Gastroesophageal sphincter (tissue), 4 donors: ENCODE results near the gene SIPA1L3. TPM values are rescaled to one million over a fixed set of nuclear protein-coding genes. Genes with fewer than 3 reads are reported as not detected.

Experiments
- ATAC-seq: fragments of 150-250 bp; one replicate; pipeline ENCODE4 v1.9.1; 2016; ENCODE audit warnings: mild to moderate bottlenecking, moderate library complexity
- H3K27ac ChIP-seq, 4 donors: fragments of 200-600 bp; sonication (generic) in 3 of 4; 1 replicate in 3 of 4; 2 replicates in 1 of 4; pipeline ENCODE4 v1.5.1; 2016 to 2019
- H3K27me3 ChIP-seq: fragments of 200-600 bp; sonication (generic); one replicate; pipeline ENCODE4 v1.5.1; 2019
- H3K36me3 ChIP-seq, 2 donors: fragments of 200-600 bp; sonication (generic); one replicate each; pipeline ENCODE4 v1.5.1; 2019; ENCODE audit warnings: control low read depth in 1 of 2
- H3K4me1 ChIP-seq, 3 donors: fragments of 200-600 bp; sonication (generic); 1 replicate in 2 of 3; 2 replicates in 1 of 3; pipeline ENCODE4 v1.5.1; 2016 to 2019; ENCODE audit warnings: control low read depth in 2 of 3
- H3K4me3 ChIP-seq, 2 donors: fragments of 200-600 bp; sonication (generic); one replicate each; pipeline ENCODE4 v1.5.1; 2019; ENCODE audit warnings: mild to moderate bottlenecking in 1 of 2, moderate library complexity in 1 of 2
- H3K9me3 ChIP-seq, 3 donors: fragments of 200-600 bp; sonication (generic); one replicate each; pipeline ENCODE4 v1.5.1; 2017 to 2019; ENCODE audit warnings: control low read depth in 2 of 3
- EP300 ChIP-seq: sonication (generic); formaldehyde crosslinking; IDR thresholded peaks from one replicate; pipeline ENCODE4 v1.6.1; 2017; ENCODE audit warnings: antibody characterized with exemption, mild to moderate bottlenecking
- POLR2A ChIP-seq, 2 donors: fragments of 450-650 bp; IDR thresholded peaks; one replicate each; pipeline ENCODE4 v1.6.1; 2017; ENCODE audit warnings: antibody characterized with exemption in 2 of 2, mild to moderate bottlenecking in 2 of 2, moderate library complexity in 1 of 2
- POLR2AphosphoS5 ChIP-seq: sonication (generic); formaldehyde crosslinking; IDR thresholded peaks from one replicate; pipeline ENCODE4 v1.6.1; 2017; ENCODE audit warnings: antibody characterized with exemption
- WGBS, 2 donors: methylation state at CpG; one replicate each; pipeline ENCODE4 v1.1.5; 2018; ENCODE audit warnings: low coverage in 1 of 2; 5-methylcytosine and 5-hydroxymethylcytosine counted together
- total RNA-seq, 4 donors: library from RNA; depleted of rRNA; stranded (reverse); fragments of >200 nt; gene quantifications; one replicate each; pipeline ENCODE4 v1.1.0, GENCODE V29; 2016
- TF ChIP-seq, protein P1 (sequence below), 4 experiments: fragments of 200-600 bp in 2 of 4; fragments of 450-650 bp in 2 of 4; sonication (generic) in 1 of 4; IDR thresholded peaks; one replicate each; pipeline ENCODE4 v1.5.1; 2017 to 2019; ENCODE audit warnings: antibody characterized with exemption in 4 of 4, mild to moderate bottlenecking in 2 of 4, moderate library complexity in 2 of 4

Gene SIPA1L3
- total RNA-seq, 4 donors from 2014 or later: 5.9 to 20.2 (median 11.8) TPM

DNA sequence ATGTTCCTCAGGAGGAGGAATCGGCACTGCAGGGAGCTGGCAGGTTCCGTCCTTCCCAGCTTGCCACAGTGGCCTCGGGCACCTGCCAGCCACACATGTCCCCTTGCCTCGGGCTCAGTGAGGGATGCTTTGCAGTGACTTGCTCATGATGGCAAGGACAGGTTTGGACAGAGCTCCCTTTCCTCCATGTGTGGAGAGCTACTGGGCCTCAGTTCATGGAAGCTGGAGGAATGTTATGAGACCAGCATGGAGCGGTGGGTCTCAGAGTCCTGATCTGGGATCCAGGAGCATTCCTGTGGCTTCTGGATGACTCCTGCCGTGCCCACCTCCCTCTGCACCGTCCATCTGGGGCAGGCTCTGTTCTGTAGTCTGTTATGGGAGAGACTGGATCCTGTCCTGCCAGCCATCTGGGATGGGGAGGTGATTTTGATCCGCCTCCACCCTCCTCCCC is 59.2 kb downstream of the SIPA1L3 start:
- peaks cover 0 to 15% (median 0%) of the 10 kb centered on the region in 3 donors for H3K9me3 ChIP-seq
- no peaks in the 10 kb centered on the region for H3K4me1 ChIP-seq
- 90% methylated on average over 3 of the region's 8 CpGs; no CpG with 5 or more reads in 1 of the 2 donors for WGBS, 2 donors
- no peak for ATAC-seq
- H3K4me3 ChIP-seq: no peak overlapping the region
- TF ChIP-seq EP300 (no peak), POLR2A (IDR thresholded peaks at IDR 0.05) (no peak), POLR2AphosphoS5 (no peak)
- no peaks in the 10 kb centered on the region for H3K27me3 ChIP-seq
- H3K27ac ChIP-seq: no peak overlapping the region
- H3K36me3 ChIP-seq: peaks cover 0 to 6% of the 10 kb centered on the region in 2 donors

DNA sequence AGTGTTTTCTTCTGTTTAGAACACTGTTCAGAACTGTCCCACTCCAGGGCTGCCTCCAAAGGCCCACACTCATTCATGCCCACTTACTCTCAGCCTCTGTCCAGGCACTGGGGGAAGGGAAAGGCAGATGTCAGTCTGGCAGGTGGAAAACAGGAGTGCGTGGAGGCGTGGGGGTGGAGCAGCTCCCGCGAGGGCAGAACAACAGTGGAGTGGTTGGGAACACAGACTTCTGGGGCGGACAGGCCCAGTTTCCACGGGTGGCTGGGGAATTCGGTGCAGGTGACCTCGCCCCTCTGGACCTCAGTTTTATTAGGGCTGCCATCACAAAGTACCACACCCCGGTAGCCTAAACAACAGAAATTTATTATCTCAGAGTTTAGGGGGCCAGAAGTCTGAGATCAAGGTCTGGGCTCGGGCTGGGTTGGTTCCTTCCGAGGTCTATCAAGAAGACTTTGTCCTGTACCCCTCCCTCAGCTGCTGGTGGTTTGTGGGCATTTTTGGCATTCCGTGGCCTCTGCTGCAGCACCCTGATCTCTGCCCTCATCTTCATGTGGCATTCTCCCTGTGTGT is 59.7 kb downstream of the SIPA1L3 start:
- Histone ChIP-seq H3K4me3 (no peak overlapping the region), H3K4me1 (no peaks in the 10 kb centered on the region), H3K27me3 (no peaks in the 10 kb centered on the region), H3K9me3 (peaks cover 0 to 20% (median 0%) of the 10 kb centered on the region in 3 donors), H3K27ac (no peak overlapping the region), H3K36me3 (peaks cover 0 to 6% of the 10 kb centered on the region in 2 donors)
- no peak for ATAC-seq
- TF ChIP-seq POLR2AphosphoS5: no peak
- TF ChIP-seq, protein P1, sequence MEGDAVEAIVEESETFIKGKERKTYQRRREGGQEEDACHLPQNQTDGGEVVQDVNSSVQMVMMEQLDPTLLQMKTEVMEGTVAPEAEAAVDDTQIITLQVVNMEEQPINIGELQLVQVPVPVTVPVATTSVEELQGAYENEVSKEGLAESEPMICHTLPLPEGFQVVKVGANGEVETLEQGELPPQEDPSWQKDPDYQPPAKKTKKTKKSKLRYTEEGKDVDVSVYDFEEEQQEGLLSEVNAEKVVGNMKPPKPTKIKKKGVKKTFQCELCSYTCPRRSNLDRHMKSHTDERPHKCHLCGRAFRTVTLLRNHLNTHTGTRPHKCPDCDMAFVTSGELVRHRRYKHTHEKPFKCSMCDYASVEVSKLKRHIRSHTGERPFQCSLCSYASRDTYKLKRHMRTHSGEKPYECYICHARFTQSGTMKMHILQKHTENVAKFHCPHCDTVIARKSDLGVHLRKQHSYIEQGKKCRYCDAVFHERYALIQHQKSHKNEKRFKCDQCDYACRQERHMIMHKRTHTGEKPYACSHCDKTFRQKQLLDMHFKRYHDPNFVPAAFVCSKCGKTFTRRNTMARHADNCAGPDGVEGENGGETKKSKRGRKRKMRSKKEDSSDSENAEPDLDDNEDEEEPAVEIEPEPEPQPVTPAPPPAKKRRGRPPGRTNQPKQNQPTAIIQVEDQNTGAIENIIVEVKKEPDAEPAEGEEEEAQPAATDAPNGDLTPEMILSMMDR (IDR thresholded peaks at IDR 0.05): no peak
- no peak for TF ChIP-seq POLR2A (IDR thresholded peaks at IDR 0.05)
- no peak for TF ChIP-seq EP300
- 57 to 75% methylated on average over 8 to 9 of the region's 12 CpGs for WGBS, 2 donors

DNA sequence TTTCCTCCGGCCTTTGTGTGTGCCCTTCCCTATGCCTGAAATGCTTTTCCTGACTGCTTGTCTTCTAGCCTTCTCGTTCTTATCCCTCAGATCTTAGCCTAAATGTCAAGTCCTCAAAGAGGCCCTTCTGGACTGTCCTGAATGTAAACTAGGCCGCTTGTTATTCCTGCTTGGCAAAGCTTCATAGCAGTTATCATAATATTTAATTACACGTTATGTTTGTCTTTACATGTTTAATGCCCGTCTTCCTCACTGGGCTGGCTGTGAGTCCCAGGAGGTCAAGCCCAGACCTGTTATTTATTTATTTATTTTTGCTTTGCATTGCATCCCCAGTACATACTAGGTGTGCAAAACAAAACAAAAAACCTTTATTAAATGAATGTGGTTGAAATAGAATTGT is 62.7 kb downstream of the SIPA1L3 start:
- no peak for ATAC-seq
- Histone ChIP-seq H3K27ac (no peak overlapping the region), H3K36me3 (peaks cover 0 to 6% of the 10 kb centered on the region in 2 donors), H3K4me3 (no peak overlapping the region), H3K4me1 (no peaks in the 10 kb centered on the region), H3K27me3 (no peaks in the 10 kb centered on the region), H3K9me3 (peaks cover 0 to 30% (median 0%) of the 10 kb centered on the region in 3 donors)
- WGBS, 2 donors: 86 to 91% methylated on average over 5 of the region's 5 CpGs
- TF ChIP-seq, protein P1 (IDR thresholded peaks at IDR 0.05): no peak
- TF ChIP-seq POLR2A (IDR thresholded peaks at IDR 0.05) (no peak), EP300 (no peak), POLR2AphosphoS5 (no peak)

DNA sequence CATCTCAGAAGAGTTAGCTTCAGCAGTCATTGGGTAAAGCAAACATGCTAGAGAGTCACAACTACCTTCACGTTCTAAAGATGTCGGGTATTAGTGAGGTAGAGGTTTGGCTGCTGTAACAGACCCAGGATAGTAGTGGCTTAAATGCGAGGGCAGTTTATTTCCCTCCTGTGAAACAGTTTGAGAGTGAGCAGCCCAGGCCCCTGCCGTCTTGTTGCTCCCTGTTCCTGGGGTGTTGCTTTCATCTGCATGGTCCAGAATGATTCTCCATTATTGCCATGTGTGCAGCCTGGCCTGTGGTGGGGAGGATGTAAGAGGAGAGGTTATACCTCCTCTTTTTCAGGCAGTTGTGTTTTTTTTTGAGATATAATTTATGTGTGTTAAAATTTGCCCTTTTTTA is 63.7 kb downstream of the SIPA1L3 start:
- 81 to 83% methylated on average over 2 of the region's 4 CpGs for WGBS, 2 donors
- no peak for ATAC-seq
- H3K27me3 ChIP-seq: no peaks in the 10 kb centered on the region
- peaks cover 0 to 30% (median 0%) of the 10 kb centered on the region in 3 donors for H3K9me3 ChIP-seq
- no peaks in the 10 kb centered on the region for H3K4me1 ChIP-seq
- peaks cover 0 to 6% of the 10 kb centered on the region in 2 donors for H3K36me3 ChIP-seq
- TF ChIP-seq, protein P1 (IDR thresholded peaks at IDR 0.05): no peak
- TF ChIP-seq POLR2AphosphoS5: no peak
- TF ChIP-seq EP300: no peak
- TF ChIP-seq POLR2A (IDR thresholded peaks at IDR 0.05): no peak
- no peak overlapping the region for H3K4me3 ChIP-seq
- no peak overlapping the region for H3K27ac ChIP-seq

DNA sequence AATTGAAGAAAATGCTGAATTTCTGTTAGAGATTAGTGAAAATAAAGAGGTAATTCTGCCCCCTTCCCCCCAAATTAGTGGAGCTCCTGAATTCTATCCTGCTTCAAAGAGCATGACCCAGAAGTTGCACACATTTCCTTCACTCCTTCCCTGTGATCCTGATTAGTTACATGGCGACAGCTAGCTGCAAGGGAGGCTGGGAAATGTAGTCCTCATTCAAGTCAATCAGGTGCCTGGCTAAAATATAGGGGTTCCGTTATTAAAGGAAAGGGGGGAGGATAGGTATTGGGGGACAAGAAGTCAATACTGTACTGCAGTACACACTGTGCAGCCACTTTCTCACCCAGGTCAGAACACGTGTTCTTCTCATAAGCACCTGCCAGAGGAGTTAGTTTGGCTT is 65.8 kb downstream of the SIPA1L3 start:
- TF ChIP-seq EP300: no peak
- no peak for TF ChIP-seq POLR2AphosphoS5
- TF ChIP-seq POLR2A (IDR thresholded peaks at IDR 0.05): no peak
- TF ChIP-seq, protein P1 (IDR thresholded peaks at IDR 0.05): no peak
- no peak for ATAC-seq
- WGBS, 2 donors: 93 to 100% methylated on average over 2 to 3 of the region's 3 CpGs

More for the DNA sequence above, 65.8 kb downstream of the SIPA1L3 start:
- Histone ChIP-seq H3K27me3 (no peaks in the 10 kb centered on the region), H3K4me1 (no peaks in the 10 kb centered on the region), H3K4me3 (no peak overlapping the region), H3K27ac (no peak overlapping the region), H3K36me3 (peaks cover 0 to 6% of the 10 kb centered on the region in 2 donors), H3K9me3 (peaks cover 0 to 30% (median 0%) of the 10 kb centered on the region in 3 donors)
